Neutrophil (primary cell): ENCODE results near the gene MPDZ.

Source experiments
- H3K27ac ChIP-seq: fragments of 200-600 bp; sonication (generic); 2 replicates; pipeline ENCODE4 v1.5.1; 2016; ENCODE audit warnings: mild to moderate bottlenecking, moderate library complexity
- H3K27me3 ChIP-seq: fragments of 200-600 bp; sonication (generic); 2 replicates; pipeline ENCODE4 v1.6.0; 2016; ENCODE audit warnings: mild to moderate bottlenecking
- H3K36me3 ChIP-seq: fragments of 200-600 bp; sonication (generic); 2 replicates; pipeline ENCODE4 v1.5.1; 2017
- H3K4me1 ChIP-seq, 2 experiments: fragments of 200-600 bp in 1 of 2; sonication (generic) in 1 of 2; 1 replicate in 1 of 2; 2 replicates in 1 of 2; pipeline versions ENCODE4 v1.5.1 to v1.6.1; 2013 to 2016; ENCODE audit warnings: low read depth in 1 of 2, low read length in 1 of 2, mild to moderate bottlenecking in 1 of 2, moderate library complexity in 1 of 2; ENCODE audit not compliant: control insufficient read depth in 1 of 2, insufficient read depth in 1 of 2
- H3K4me3 ChIP-seq, 2 experiments: fragments of 200-600 bp in 1 of 2; sonication (generic) in 1 of 2; 1 replicate in 1 of 2; 2 replicates in 1 of 2; pipeline ENCODE4 v1.5.1; 2013 to 2016; ENCODE audit warnings: low read depth in 1 of 2, low read length in 1 of 2, mild to moderate bottlenecking in 1 of 2, moderate library complexity in 1 of 2
- H3K9me3 ChIP-seq: fragments of 200-600 bp; sonication (generic); 2 replicates; pipeline ENCODE4 v1.5.1; 2016
- CTCF ChIP-seq: fragments of 200-600 bp; sonication (generic); IDR thresholded peaks from 2 replicates; pipeline ENCODE4 v1.5.1; 2016; ENCODE audit warnings: antibody characterized with exemption

Gene MPDZ

GRCh38 chr9:13095056-13095455, 184.4 kb downstream of the MPDZ start:
- no peak for TF ChIP-seq CTCF

GRCh38 chr9:13090628-13091027, 188.9 kb downstream of the MPDZ start:
- Histone ChIP-seq H3K9me3 (no peaks in the 10 kb centered on the region), H3K36me3 (no peaks in the 10 kb centered on the region), H3K27ac (no peak overlapping the region), H3K4me1 (no peaks in the 10 kb centered on the region), H3K27me3 (no peaks in the 10 kb centered on the region), H3K4me3 (no peak overlapping the region)
- TF ChIP-seq CTCF, result no peak

More at GRCh38 chr9:13095056-13095455, 184.4 kb downstream of the MPDZ start:
- Histone ChIP-seq H3K27ac (no peak overlapping the region), H3K9me3 (no peaks in the 10 kb centered on the region), H3K27me3 (no peaks in the 10 kb centered on the region), H3K4me1 (no peaks in the 10 kb centered on the region), H3K36me3 (no peaks in the 10 kb centered on the region), H3K4me3 (no peak overlapping the region)

GRCh38 chr9:13089666-13090065, 189.8 kb downstream of the MPDZ start:
- no peak overlapping the region for H3K4me3 ChIP-seq
- no peaks in the 10 kb centered on the region for H3K4me1 ChIP-seq
- no peaks in the 10 kb centered on the region for H3K27me3 ChIP-seq
- no peak overlapping the region for H3K27ac ChIP-seq
- no peaks in the 10 kb centered on the region for H3K9me3 ChIP-seq
- H3K36me3 ChIP-seq, result no peaks in the 10 kb centered on the region
- no peak for TF ChIP-seq CTCF

- Histone ChIP-seq H3K36me3 (no peaks in the 10 kb centered on the region), H3K4me1 (no peaks in the 10 kb centered on the region), H3K4me3 (no peak overlapping the region), H3K9me3 (no peaks in the 10 kb centered on the region), H3K27ac (no peak overlapping the region), H3K27me3 (no peaks in the 10 kb centered on the region)
- no peak for TF ChIP-seq CTCF
Observed at GRCh38 chr9:13088720-13089427, 190.6 kb downstream of the MPDZ start.

GRCh38 chr9:13083963-13084528, 195.4 kb downstream of the MPDZ start:
- Histone ChIP-seq H3K4me3 (no peak overlapping the region), H3K4me1 (no peaks in the 10 kb centered on the region), H3K36me3 (no peaks in the 10 kb centered on the region), H3K27ac (no peak overlapping the region), H3K27me3 (no peaks in the 10 kb centered on the region), H3K9me3 (no peaks in the 10 kb centered on the region)
- TF ChIP-seq CTCF, result no peak
